GM21619 (cell line): Measurements from ENCODE around the gene CDC42EP1.
"Not testable (repeated sequence)": the region's sequence is repeated elsewhere in the genome, so short reads cannot be mapped to it uniquely, and the experiment has no call there.

Experiments
- ATAC-seq: cut with Tn5 transposase; IDR thresholded peaks from one replicate; pipeline ENCODE4 v1.9.1; 2021; ENCODE audit not compliant: unreplicated experiment

CDC42EP1 gene

DNA sequence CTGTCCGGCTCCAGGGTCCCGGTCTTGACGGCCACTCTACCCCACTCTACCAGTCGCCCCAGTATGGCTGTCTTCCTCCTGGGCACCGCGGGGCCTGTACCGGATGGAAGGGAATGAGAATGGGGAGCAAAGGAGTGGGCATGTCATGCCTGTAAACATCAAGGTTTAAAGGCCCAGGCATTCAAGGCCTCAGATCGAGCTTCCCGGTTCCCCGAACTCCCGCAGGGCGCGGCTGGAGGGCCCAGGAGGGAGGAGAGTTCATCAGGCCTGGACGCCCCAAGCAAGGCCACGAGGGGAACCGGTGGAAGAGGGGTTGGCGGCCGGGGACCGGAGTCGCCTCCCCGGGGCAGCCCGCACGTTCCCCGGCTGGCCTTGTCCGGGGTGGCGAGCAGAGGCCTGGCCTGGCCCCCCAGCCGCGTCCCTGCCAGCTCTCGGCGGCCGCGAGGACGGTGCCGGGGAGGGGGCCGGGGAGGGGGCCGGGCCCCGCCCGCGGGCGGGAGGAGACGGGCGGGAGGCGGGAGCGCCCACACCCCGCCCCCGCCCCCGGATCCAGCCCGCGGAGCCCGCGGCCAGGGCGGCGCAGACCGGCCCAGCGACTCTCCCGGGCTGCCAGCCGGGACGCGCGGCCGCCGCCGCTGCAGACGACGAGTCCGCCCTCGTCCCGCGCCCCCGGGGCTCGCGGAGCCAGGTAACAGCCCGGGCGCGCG is at the start of gene CDC42EP1:
Gene CDC42EP1, plus strand, starts transcription at position 580 of the 707 bp plus-strand sequence. CDS start 5,870 bp downstream, outside the sequence.
- no peak for ATAC-seq

DNA sequence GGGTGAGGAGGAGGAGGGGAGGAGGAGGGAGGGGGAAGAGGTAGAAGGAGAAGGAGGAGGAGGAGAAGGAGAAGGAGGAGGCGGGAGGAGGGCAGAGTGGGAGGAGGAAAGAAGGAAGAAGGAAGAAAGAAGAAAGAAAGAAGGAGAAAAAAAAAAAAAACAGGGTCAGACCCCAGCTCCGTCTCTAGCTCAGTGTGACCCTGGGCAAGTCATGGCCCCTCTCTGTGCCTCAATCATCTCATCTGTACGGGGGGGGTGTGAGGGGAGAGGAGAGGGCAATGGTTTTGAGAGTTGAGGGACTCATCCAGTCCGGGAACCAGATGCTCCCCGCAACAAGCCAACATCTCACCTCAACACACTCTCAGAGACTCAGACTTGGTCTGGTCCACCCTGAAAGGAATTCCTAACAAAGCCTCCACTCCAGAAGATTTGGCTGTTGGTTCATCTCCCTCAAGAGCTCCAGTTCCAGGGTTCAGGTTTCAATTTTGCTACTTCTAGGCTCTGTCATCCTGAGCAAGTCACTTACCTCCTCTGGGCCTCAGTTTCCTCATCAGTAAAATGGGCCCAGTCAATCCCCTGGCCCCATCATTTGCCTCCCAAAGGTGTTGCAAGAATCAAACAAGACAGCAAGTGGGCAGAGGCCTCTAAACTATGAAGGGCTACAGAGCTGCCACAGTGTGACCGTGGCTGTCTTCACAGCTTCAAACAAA is 48.7 kb upstream of the CDC42EP1 start:
- ATAC-seq: no peak

- ATAC-seq: no peak
These were observed 45.7 kb upstream of the CDC42EP1 start for GRCh38 chr22:37514526-37515051.

DNA sequence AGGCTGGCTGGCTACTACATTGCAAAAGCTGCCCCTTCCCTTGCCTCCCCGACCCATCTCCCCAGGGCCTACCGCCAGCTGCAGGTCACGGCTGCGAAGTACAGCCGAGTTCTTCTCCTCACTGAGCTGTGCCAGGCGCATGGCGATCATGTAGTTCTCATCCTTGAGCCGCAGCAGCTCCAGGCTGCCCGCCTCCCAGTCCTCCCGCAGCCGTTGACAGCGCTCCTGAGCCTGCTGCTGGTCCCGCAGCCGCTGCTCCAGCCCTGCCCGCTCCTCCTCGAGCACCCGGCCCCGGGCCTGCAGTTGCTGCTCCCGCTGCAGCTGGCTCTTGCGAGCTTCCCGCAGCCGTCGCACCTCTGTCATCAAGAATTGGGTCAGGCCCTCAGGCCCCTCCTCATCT is 44.4 kb upstream of the CDC42EP1 start:
- no peak for ATAC-seq

DNA sequence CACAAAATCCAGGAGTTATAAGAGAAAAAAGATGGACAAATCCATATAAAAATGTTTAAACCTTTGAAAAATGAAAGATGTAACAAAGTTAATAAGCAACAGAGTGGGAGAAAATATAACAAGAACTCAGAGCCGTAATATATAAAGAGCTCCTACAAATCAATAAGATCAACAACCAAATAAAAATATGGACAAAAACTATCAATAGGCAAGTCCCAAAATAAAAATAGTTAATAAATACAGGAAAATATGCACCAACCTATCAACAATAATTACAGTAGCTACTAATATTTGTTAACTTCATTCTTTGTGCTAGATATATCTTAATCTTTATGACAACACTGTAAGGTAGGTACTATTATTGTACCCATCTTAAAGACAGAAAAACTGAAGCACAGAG is 43.8 kb upstream of the CDC42EP1 start:
- no peak for ATAC-seq

DNA sequence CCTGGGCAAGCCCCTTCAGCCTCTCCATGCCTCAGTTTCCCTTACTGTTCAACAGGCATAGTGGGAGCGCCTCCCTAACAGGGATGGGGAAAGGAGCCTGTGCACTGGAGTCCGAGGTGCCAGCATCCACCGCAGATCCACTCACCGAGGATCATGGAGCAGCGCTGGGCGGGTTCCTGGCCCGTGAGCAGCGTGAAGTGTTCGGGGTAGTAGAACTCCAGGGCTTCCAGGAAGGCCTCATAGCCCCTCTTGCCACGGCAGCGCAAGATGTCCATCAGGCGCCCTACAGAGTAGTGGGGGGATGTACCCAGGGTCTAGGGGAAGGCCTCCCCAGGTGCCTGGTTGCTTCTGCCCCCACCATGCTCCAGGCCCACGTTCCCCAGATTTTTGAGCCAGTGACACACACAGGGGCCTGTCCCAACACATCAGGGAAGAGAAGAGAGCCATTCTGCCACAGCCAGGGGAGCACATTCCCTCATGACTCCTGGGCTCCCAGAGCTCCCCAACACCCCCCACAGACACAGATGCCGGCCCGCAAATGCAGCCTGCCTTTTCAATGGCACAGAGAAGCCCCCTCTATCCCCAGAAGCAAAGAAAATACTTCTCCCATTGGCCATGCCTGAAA is 42.3 kb upstream of the CDC42EP1 start:
- ATAC-seq: no peak

DNA sequence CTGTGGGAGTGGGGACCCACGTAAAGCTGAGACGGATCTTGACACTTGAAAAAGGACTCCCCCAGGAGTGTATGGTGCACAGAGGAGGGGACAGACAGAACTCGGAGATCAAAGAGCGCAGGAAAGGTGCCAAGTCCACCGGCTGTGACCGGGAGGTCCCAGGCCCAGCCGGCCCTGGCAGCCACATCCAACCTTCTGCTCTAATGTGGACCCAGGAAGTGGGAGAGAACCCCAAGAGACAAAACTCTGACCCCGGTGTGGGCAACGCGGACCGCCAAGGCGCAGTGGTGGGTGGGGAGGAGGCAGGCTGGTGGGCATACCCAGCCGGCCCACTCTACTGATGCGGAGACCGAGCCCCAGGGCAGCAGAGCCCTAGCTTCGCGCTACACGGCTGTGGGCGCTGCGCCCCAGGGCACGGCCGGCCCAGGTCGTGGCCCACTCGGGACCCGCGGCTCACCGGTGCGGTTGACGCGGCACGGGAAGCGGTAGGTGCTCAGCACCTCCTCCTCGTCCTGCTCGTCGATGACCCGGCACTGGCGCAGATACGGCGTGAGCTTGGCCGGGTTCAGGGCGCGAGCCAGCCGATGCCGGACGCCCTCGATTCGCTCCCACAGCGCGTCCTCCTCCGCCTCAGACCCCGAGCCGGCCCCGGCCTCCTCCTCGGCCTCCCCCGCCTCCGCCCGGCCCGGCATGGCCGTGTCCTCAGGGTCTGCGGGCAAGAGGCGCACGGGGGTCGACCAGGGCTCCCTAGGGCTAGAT is 41.6 kb upstream of the CDC42EP1 start:
- no peak for ATAC-seq

DNA sequence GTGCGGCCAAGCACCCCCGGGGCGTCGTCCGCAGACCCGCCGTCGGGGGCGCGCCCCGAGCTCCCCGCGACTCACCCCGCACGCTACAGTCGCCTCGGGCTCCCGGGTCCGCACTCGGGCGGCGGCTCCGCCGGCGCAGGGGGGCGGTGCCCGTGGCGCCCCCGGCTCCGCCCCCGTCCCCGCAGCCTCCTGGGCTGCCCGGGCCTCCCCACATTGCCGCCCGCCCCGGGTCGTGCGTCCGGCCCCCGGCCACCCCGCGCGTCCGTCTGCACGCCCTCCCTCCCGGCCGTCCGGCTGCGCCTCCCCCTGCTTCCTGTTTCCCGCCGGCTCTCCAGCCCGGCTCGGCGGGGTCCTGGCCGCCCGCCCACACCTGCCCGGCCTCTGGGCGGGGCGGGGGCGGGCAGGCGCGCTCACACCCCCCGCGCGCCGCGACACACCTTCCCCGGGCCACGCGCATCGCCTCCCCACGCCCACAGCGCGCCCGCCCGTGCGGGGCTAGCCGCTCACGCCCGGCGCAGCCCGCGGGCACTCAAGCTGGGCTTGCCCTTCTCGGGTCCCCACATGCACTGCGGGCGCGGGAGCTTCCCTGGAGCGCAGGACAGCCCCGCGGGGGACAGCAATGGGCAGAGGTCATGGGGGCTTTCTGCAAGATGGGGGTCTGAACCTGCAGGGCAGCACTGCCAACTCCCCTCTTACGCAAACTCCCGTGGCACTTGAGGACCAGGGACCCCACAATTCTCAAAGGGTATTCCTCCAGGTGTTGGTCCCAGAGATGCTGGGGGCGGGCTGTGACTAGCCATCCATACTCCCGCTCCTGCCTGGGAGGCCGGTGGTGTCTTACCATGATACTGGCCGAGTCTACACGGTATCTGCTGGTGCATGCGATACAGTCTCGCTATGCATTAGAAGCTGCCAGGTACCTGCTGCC is 40.7 kb upstream of the CDC42EP1 start, which contains the start of gene CARD10:
Gene CARD10, minus strand, starts transcription at position 148 of the 928 bp plus-strand sequence. CDS start 215 bp downstream, outside the sequence.
- no peak for ATAC-seq

DNA sequence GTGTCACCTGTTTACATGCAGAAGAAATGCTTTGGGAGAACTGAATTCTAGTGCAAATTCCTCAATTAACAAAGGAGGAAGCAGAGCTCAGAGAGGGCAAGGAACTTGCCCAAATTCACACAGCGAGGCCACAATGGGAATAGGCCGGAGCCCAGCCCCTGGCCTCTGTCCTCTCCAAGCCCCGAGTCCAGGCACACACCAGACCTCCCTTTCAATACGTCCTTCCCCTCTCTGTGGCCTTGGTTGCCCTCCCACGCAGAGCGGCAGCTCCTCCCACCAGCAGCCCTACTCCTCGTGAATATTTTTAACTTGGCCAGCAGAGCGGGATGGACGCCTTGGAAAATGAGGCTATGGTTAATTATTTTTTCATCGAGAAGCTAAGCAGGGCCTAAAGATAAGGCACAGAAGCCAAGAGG is 39.5 kb upstream of the CDC42EP1 start:
- ATAC-seq: no peak

- no peak for ATAC-seq
These were observed 39.0 kb upstream of the CDC42EP1 start for GRCh38 chr22:37521236-37521739.

DNA sequence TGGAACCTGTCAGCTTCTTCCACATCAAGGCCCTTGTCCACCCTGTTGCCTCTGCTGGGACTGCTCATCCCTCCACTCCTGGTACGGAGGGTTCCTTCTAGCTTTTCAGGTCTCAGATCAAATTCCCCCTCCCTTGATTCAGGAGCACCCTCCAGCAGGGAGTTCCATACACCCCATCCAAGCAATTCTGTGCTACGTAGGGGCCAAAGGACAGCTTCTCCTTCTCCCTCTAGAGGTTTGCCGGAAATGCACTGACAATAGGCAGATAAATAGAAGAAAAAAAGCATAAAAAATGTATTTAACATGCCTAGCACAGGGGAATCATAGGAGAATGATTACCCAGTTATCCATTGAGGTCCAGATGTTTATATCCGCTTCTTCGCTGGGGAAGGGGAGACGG is 37.8 kb upstream of the CDC42EP1 start:
- ATAC-seq: no peak

DNA sequence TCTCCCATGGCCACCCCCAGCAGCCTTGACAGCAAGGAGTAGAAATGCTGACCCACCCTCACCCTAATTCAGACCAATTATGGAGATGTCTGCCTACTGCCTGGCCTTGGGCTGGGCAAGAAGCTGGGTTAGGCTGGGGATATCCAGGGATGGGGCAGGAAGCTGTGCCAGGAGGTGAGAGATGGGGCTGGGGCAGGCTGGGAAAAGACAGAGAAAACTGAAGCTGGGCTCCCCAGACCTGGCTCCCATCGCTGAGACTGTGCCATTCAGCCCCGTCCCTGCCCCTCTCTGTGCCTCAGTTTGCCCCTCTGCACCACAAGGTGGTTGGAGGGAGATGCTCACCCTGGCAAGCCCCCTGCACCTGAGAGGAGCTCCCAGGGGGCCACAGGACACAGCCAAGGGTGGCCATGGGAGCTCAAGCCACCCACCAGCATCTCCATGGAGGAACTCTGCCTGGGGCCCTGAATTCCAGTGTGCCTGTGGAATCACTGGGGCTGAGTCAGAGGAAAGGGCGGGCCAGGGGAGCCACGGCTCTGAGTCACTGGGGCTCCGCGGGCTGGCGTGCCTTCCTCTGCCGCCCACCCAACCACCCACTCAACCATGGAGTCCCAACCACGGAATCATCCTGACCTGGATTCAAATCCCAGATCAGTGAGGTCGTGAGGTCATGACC is 35.1 kb upstream of the CDC42EP1 start:
- no peak for ATAC-seq

DNA sequence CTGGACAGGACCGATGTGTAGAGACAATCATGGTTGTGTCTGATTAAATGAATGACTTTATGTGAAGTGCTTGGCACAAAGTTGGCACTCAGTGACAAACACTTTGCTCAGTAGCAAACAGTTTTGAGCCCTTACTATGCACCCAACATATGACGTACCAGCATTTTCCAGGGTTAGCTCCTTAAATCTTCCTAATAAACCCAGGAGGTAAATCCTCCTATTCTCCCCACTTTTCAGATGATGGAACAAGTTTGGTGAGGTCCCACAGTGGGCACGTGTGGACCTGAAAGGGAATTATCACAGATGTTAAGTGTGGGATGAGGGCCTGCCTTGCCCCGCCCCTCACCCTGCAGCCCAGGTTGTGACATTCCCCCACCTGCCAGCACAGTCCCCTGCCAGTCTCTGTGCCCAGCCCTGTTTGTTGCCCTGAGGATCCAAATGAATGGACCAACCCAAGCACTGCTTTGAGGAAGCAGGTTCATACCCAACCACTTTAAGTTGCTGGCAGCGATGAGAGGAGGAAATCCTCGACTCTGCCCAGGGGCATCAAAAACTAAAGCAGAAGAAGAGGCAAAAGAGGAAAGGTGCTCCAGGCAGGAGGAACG is 34.4 kb upstream of the CDC42EP1 start:
- ATAC-seq: no peak

DNA sequence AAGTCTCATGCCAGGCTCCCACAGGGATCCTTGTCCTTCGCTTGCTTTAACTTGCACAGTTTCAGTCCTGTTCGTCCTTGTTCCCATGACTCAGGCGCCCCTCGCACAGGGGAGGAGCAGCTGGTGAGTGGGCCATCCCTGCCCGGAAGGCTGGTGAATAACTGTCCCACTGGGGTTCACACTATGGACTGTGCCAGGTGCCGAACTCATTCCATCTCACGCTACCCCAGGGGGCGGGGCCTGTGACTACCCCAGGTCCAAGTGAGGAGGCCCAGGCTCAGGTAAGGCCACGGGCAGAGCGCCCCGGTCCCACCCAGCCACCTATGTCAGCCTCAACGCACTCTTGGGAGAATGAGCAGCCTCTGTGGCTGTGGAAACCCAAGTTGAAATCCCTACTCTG is 33.9 kb upstream of the CDC42EP1 start:
- ATAC-seq: no peak

DNA sequence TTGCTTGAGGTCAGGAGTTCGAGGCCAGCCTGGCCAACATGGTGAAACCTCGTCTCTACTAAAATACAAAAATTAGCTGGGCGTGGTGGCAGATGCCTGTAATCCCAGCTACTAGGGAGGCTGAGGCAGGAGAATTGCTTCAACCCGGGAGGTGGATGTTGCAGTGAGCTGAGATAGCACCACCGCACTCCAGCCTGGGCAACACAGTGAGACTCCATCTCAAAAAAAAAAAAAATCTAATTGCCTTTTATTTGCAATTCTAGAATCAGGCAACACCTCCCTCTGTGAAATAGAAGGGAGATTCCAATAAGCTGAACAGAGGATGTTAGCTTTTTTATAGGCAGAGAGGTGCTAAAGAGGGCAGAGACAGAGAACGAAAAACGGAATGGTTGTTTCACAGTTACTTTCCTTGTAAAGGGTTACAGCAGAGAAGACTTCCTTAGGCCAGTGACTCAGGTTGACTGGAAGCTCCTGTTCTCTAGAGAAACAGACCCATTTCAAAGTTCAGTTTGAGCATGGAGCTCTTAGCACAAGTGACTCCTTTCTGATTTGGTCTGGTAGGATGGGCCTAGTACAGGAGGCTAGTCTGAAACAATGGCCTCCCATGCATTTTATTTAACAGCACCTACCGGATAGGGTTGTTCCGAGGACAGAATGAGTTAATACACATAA is 33.1 kb upstream of the CDC42EP1 start:
- not testable (repeated sequence) for ATAC-seq

GRCh38 chr22:37527952-37528351 is 32.3 kb upstream of the CDC42EP1 start:
- ATAC-seq: not testable (repeated sequence)

DNA sequence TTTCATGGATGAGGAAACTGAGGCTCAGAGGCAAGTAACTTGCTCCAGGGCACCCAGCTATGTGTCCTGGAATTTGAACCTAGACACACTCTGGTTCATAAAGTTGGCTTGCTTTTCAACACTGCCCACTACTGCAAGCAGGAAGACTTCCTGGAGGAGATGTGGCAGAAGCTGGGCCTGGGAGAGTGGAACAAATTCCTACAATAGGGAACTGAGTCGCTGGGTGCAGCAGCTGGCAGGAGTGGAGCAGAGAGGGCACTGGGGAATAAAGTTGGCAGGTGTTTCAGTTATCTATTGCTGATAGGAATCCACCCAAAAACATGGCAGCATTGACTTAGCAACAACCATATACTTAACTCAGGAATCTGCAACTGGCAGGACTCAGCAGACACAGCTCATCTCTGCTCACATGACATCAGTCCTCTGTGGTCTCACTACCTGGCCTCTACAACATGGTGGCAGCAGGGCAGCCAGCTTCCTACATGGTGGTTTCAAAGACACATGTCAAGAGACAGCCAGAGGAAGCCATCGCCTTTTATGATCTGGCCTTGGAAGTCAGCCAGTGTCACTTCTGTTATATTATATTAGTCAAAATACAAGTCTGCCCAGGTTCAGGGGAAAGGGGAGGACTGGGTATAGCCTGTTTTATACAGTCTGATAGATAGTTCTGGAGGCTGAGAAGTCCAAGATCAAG is 30.5 kb upstream of the CDC42EP1 start:
- ATAC-seq: no peak

GRCh38 chr22:37533995-37534394 is 26.3 kb upstream of the CDC42EP1 start:
- ATAC-seq: no peak
